Right ventricle myocardium inferior (tissue), 1 donor: ENCODE measurements around the gene FBXO46. TPM values are rescaled to one million over a fixed set of nuclear protein-coding genes. Genes with fewer than 3 reads are reported as not detected.
"Not testable (repeated sequence)": the region's sequence is repeated elsewhere in the genome, so short reads cannot be mapped to it uniquely, and the experiment has no call there.

ENCODE experiments used
- ATAC-seq: fragments of 200-7000 bp; cut with Tn5 transposase; one replicate; pipeline ENCODE4 v1.9.1; 2020; ENCODE audit warnings: mild to moderate bottlenecking, moderate library complexity
- DNase-seq: peaks from one replicate; pipeline ENCODE4 v3.0.0; 2021; ENCODE audit errors: missing footprints
- intact Hi-C: fragments of 100-400 bp; cut with DNase I; formaldehyde crosslinking; loops from one replicate; pipeline ENCODE4 v1.11.0; 2022
- total RNA-seq: library from RNA; stranded (reverse); fragmentation: NEBNext Ultra II Directional; extraction: Animal tissue kit (Norgen Biotek cat#: 25700); gene quantifications from one replicate; pipeline ENCODE4 v1.2.1, GENCODE V29; 2021
- donor health status: DM: no; HTN: yes; CAD: no; lungs with severe emphysema.

FBXO46 gene
- total RNA-seq, 1 donor from 2014 or later = 13.1 TPM

- ATAC-seq (no peak), DNase-seq (no peak)
- intact Hi-C loops = no loop called here
These were observed 24.8 kb downstream of the FBXO46 start for GRCh38 chr19:45705710-45706415.

DNA sequence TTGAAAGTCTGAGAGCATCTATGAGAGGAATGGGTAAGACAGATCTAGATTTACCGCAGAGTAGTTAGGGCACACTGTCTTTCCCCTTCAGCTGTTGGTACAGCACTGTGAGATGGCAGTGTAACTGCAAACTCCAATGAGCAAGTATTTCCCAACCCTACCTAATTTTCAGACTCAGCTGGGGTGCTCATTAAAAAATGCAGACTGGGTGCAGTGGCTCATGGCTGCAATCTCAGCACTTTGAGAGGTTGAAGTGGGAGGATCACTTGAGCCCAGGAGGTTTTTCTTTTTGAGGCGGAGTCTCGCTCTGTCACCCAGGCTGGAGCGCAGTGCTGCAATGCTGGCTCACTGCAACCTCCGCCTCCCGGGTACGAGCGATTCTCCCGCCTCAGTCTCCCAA is 25.6 kb downstream of the FBXO46 start:
- ATAC-seq (no peak), DNase-seq (peak; percentile 37)
- intact Hi-C loops = no loop called here

DNA sequence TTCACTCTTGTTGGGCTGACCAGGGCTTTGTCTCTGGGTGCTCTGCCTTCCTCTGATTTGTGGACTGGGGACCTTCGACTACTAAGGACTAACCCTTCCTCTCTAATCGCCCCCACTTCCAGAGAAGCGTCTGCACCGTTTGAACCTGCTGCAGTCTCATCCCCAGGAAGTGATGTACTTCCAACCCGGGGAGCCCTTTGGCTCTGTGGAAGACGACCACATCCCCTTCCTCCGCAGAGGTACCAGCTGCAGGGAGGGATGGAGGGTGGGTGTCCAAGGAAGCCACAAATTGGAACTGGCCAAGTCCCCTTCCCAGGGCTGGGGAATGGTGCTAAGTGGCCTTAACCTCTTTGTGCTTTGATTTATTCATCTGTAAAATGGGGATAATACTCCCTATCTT is 29.0 kb downstream of the FBXO46 start:
- ATAC-seq (no peak), DNase-seq (peak; percentile 20)
- intact Hi-C loops = no loop called here

DNA sequence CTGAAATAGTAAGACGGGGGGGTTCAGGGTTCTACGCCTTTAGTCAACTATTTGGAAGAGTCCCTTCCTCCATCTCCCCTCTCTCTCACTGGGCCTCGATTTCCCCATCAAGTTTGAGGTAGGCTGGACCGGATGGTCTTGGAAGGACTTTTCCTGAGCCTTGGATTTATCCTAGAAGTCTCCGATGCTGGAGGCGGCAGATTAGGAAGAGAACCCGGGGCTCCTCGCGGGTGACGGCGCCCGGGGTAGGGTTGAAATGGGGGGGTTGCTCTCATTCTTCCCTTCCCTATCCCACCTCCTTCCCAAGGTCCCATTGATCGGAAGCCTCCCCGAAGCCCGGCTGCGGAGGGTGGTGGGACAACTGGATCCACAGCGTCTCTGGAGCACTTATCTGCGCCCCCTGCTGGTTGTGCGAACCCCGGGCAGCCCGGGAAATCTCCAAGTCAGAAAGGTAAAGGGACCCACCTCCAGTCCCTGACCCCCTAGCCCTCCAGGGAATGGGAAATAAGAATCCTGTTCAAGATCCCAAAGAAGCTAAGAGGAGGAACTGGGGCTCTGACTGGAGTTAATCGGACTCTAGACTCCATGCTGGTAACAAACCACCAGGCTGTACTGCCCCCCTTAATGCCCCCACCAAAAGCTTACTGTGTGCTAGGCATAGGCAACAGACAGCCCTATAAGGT is 37.4 kb downstream of the FBXO46 start:
- intact Hi-C loops = loop anchor here (2.0 kb wide), 2 partner anchors 24 to 74 kb away; no protein-coding TSS in a partner anchor
- peak; percentile 91 for DNase-seq
- peak; percentile 29 for ATAC-seq

DNA sequence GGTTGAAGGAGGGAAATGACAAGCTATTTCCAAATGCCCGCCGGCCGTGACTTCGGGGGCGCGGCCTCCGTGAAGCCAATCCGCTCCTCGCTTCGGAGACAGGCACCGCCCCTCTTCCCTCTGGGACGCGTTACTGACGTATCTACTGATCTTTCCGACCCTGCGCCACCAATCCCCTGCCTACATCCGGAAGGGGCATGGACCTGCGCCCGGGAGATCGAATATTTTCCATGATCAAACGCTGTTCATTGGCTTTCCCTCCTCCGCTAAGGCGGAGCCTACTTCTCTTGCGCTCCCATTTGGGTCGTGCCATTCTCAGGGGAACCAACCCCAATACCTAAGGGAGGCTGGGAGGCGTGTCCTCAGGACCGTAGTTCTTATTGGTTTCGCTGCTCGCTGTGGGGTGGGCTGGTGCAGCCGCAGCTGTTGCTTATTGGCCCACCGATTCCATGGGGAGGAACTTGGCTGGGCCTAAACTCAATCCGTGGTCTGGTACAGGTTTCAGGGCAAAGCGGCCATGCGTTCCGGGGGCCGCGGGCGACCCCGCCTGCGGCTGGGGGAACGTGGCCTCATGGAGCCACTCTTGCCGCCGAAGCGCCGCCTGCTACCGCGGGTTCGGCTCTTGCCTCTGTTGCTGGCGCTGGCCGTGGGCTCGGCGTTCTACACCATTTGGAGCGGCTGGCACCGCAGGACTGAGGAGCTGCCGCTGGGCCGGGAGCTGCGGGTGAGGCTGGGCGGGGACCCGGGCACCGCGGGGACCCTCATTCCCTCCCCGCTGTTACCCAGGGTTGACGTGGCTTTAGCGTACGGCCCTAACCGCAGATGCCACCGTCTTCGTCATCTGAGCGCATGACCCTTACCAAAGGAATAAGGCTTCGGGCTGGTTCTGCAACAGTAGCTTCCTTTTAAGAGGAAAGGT is 38.2 kb downstream of the FBXO46 start, which contains the start of gene QPCTL:
Gene QPCTL, plus strand, starts transcription at position 480 of the 919 bp plus-strand sequence. Its CDS starts 38 bp downstream, at position 518.
- DNase-seq (peak; percentile 97), ATAC-seq (peak; percentile 95)
- intact Hi-C loops = loop anchor here (2.0 kb wide), 2 partner anchors 24 to 74 kb away; no protein-coding TSS in a partner anchor

- intact Hi-C loops = loop anchor here (2.0 kb wide), 2 partner anchors 25 to 75 kb away; no protein-coding TSS in a partner anchor
- ATAC-seq (peak; percentile 85), DNase-seq (peak; percentile 95)
These were observed 39.0 kb downstream of the FBXO46 start, which contains the start of gene SNRPD2 for GRCh38 chr19:45691516-45692186. TSS of gene SNRPD2 (minus strand) at chr19:45691953. CDS start at chr19:45691888, 65 bp downstream.

DNA sequence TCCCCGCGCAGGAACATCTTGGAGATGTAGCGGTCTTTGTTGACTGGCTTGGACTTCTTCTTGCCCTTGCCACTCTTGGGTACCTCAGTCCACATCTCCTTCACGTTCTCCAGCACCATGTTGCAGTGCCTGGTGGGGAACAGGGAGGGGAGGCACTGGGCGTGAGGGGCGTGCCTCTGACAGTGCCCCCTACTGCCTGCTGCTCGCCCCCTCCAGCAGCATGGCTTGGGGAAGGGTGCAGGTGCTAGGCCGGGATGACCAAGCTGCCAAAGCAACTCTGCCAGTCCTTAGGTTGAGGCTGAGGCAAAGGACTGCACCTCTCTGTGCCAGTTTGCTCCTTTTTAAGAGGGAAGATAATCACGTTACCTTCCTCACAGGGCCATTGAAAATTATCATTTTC is 43.1 kb downstream of the FBXO46 start:
- intact Hi-C loops = no loop called here
- DNase-seq (peak; percentile 8), ATAC-seq (no peak)

GRCh38 chr19:45685045-45685444 is 45.7 kb downstream of the FBXO46 start:
- intact Hi-C loops, ATAC-seq: not testable (repeated sequence)

DNA sequence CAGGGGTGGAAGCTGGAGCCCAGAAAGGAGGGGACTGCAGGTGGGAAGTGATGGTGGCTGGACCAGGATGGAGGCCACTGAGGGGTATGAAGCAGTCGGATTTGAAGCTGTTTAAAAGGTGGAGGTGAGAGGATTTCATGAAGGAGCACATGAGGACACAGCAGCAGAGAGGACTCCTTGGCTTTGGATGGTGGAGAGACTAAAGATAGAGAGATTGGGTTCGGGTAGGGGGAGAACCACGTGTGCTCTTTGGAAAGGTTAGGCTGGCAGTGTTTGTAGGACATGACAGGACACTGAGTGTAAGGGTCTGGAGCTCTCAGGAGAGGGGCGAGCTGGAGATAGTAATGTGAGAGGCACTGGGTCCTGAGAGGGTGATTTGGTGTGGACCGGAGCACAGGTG is 47.8 kb downstream of the FBXO46 start:
- ATAC-seq (no peak), DNase-seq (no peak)
- intact Hi-C loops = loop anchor here (5.0 kb wide), 1 partner anchor 161 kb away; no protein-coding TSS in a partner anchor

More at GRCh38 chr19:45685045-45685444, 45.7 kb downstream of the FBXO46 start:
- DNase-seq = peak; percentile 13

DNA sequence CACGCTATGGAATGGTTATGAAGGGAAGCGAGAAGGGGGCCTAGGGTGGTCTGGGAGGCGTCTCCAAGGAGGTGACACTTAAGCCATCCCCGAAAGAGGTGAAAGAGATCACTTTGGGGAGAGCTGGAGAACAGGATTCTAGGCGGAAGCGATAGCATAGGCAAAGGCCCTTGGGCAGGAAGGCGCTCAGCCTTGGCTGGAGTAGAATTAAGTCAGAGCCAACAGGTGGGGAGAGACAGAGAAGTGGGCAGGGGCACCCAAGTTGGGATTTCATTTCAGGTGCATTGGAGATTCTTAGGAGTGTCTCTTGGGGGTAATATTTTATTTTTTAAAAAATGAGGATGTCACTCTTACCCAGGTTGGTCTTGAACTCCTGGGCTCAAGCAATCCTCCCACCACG is 48.6 kb downstream of the FBXO46 start:
- intact Hi-C loops = loop anchor here (5.0 kb wide), 1 partner anchor 160 kb away; no protein-coding TSS in a partner anchor
- ATAC-seq = no peak
- DNase-seq = peak; percentile 26

GRCh38 chr19:45681391-45682015 is 49.2 kb downstream of the FBXO46 start:
- ATAC-seq (peak; percentile 86), DNase-seq (peak; percentile 94)
- intact Hi-C loops = loop anchor here (5.0 kb wide), 1 partner anchor 159 kb away; no protein-coding TSS in a partner anchor

DNA sequence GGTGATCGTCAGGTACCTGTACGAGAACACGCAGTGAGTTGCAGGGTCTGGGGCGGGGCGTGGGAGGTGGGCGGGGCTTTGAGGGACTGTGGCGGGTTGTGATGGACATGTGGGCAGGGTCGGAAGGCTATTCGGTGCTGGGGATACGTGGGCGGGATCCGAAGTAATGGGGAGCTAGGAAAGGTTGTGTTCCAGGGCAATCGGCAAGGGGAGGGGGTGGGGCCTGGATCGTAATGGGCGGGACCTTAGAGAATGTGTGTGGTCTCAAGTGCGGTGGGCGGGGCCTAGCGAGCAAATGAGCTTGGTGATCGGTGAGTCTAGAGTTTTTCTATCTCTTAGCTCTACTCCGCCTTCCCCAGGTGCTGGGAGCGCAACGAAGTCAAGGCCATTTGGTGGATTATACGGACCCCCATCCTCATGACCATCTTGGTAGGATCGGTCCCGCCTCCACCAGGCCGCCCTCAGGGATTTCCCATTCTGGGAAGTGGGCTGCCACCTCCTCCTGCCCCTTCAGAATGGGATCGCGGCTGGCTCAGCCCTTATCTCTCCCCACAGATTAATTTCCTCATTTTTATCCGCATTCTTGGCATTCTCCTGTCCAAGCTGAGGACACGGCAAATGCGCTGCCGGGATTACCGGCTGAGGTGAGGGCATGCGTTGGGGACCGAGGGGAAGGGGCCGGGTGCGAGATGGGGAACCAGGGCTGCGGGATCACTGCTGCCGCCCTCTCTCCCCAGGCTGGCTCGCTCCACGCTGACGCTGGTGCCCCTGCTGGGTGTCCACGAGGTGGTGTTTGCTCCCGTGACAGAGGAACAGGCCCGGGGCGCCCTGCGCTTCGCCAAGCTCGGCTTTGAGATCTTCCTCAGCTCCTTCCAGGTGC is 53.1 kb downstream of the FBXO46 start:
- peak; percentile 36 for ATAC-seq
- peak; percentile 76 for DNase-seq
- intact Hi-C loops = no loop called here

GRCh38 chr19:45676851-45677263 is 53.8 kb downstream of the FBXO46 start:
- intact Hi-C loops = no loop called here
- ATAC-seq (no peak), DNase-seq (peak; percentile 69)

GRCh38 chr19:45674946-45675345 is 55.8 kb downstream of the FBXO46 start:
- DNase-seq (peak; percentile 5), ATAC-seq (no peak)
- intact Hi-C loops = no loop called here

- DNase-seq (peak; percentile 84), ATAC-seq (peak; percentile 64)
- intact Hi-C loops = no loop called here
These were observed 59.8 kb downstream of the FBXO46 start for GRCh38 chr19:45670670-45671453.

DNA sequence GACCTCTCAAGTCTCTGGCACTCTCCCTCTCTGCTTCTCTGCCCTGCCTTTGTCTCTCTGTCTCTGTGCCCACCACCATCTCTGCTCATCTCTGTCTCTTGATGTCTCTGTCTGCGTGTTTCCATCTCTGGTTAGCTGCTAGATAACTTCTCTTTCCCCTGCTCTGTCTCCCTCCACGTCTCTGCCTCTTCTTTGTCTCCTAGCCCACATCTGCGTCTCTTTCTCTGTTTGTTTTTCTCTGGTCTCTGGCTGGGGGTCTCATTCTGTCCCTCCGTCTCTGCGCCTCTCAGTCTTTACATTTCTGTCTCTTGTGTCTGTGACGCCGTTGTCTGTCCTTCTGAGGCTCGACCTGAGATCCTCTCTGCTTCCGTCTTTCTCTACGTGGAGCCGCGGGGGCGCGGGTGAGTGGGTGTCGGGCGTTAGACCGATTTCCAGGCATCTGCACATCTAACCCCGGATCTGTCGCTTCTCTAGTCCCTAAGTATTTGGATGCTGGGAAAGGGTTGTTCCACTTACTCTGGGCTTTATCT is 62.3 kb downstream of the FBXO46 start:
- DNase-seq (peak; percentile 73), ATAC-seq (no peak)
- intact Hi-C loops = no loop called here
